RWPE2 (cell line): ENCODE data around the gene FGF3.

Experiments
- ATAC-seq: fragments of 200-7000 bp; cut with Tn5 transposase; 3 replicates; pipeline ENCODE4 v1.9.1; 2021; ENCODE audit warnings: low read depth
- DNase-seq: peaks from one replicate; pipeline ENCODE4 v3.0.0-alpha.2; 2020; ENCODE audit warnings: low spot score
- H3K27ac ChIP-seq: fragments of 450-650 bp; 2 replicates; pipeline ENCODE4 v1.5.1; 2017; ENCODE audit warnings: mild to moderate bottlenecking; ENCODE audit not compliant: poor library complexity, severe bottlenecking
- H3K27me3 ChIP-seq: fragments of 250-450 bp; sonication (Bioruptor Pico); 2 replicates; pipeline ENCODE4 v1.5.1; 2021; ENCODE audit warnings: mild to moderate bottlenecking, moderate library complexity; ENCODE audit not compliant: insufficient read depth, poor library complexity, severe bottlenecking
- H3K36me3 ChIP-seq: fragments of 250-450 bp; sonication (Bioruptor Pico); 2 replicates; pipeline ENCODE4 v1.5.1; 2020; ENCODE audit warnings: low read depth, mild to moderate bottlenecking, moderate library complexity
- H3K4me1 ChIP-seq: fragments of 250-450 bp; sonication (Bioruptor Pico); 2 replicates; pipeline ENCODE4 v1.5.1; 2021; ENCODE audit warnings: mild to moderate bottlenecking, moderate library complexity; ENCODE audit not compliant: insufficient read depth, poor library complexity, severe bottlenecking
- H3K4me3 ChIP-seq: fragments of 250-450 bp; sonication (Bioruptor Pico); 2 replicates; pipeline ENCODE4 v1.5.1; 2021; ENCODE audit warnings: mild to moderate bottlenecking, moderate library complexity; ENCODE audit not compliant: severe bottlenecking
- H3K9me3 ChIP-seq: fragments of 250-450 bp; sonication (Bioruptor Pico); 2 replicates; pipeline ENCODE4 v1.5.1; 2021; ENCODE audit warnings: mild to moderate bottlenecking, moderate library complexity; ENCODE audit not compliant: severe bottlenecking
- CTCF ChIP-seq: fragments of 450-650 bp; IDR thresholded peaks from one replicate; pipeline ENCODE4 v1.5.1; 2017; ENCODE audit warnings: mild to moderate bottlenecking, moderate library complexity; ENCODE audit not compliant: poor library complexity, severe bottlenecking

FGF3 gene

GRCh38 chr11:69859275-69859934 is 40.2 kb upstream of the FGF3 start:
- Histone ChIP-seq H3K4me1 (peaks cover 7% of the 10 kb centered on the region), H3K9me3 (no peaks in the 10 kb centered on the region), H3K27me3 (no peaks in the 10 kb centered on the region), H3K36me3 (no peaks in the 10 kb centered on the region), H3K27ac (no peak overlapping the region), H3K4me3 (no peak overlapping the region)
- TF ChIP-seq CTCF, result no peak
- DNase-seq (no peak), ATAC-seq (no peak)

GRCh38 chr11:69855421-69855820 is 36.2 kb upstream of the FGF3 start:
- Histone ChIP-seq H3K9me3 (peaks cover 4% of the 10 kb centered on the region), H3K27me3 (no peaks in the 10 kb centered on the region), H3K36me3 (no peaks in the 10 kb centered on the region), H3K4me3 (no peak overlapping the region), H3K4me1 (peaks cover 8% of the 10 kb centered on the region), H3K27ac (peak overlapping the region; percentile 62)
- no peak for TF ChIP-seq CTCF
- DNase-seq (no peak), ATAC-seq (no peak)

GRCh38 chr11:69854713-69855112 is 35.5 kb upstream of the FGF3 start:
- TF ChIP-seq CTCF, result no peak
- H3K27ac ChIP-seq, result peak overlapping the region; percentile 62

GRCh38 chr11:69852056-69852455 is 32.8 kb upstream of the FGF3 start:
- no peaks in the 10 kb centered on the region for H3K27me3 ChIP-seq
- ATAC-seq (no peak), DNase-seq (no peak)
- no peak for TF ChIP-seq CTCF
- H3K27ac ChIP-seq, result no peak overlapping the region
- peaks cover 4% of the 10 kb centered on the region for H3K9me3 ChIP-seq
- H3K36me3 ChIP-seq, result no peaks in the 10 kb centered on the region
- no peak overlapping the region for H3K4me3 ChIP-seq
- H3K4me1 ChIP-seq, result peaks cover 15% of the 10 kb centered on the region

More at GRCh38 chr11:69854713-69855112, 35.5 kb upstream of the FGF3 start:
- H3K4me3 ChIP-seq, result no peak overlapping the region
- DNase-seq (no peak), ATAC-seq (peak; percentile 99)
- peaks cover 8% of the 10 kb centered on the region for H3K4me1 ChIP-seq
- H3K9me3 ChIP-seq, result peaks cover 4% of the 10 kb centered on the region
- no peaks in the 10 kb centered on the region for H3K27me3 ChIP-seq
- H3K36me3 ChIP-seq, result no peaks in the 10 kb centered on the region

GRCh38 chr11:69848201-69848600 is 29.0 kb upstream of the FGF3 start:
- peaks cover 6% of the 10 kb centered on the region for H3K4me1 ChIP-seq
- no peaks in the 10 kb centered on the region for H3K27me3 ChIP-seq
- H3K9me3 ChIP-seq, result peaks cover 2% of the 10 kb centered on the region
- no peaks in the 10 kb centered on the region for H3K36me3 ChIP-seq
- no peak for TF ChIP-seq CTCF
- DNase-seq (no peak), ATAC-seq (no peak; the same call in 2 of the 3 replicates)
- H3K4me3 ChIP-seq, result no peak overlapping the region
- H3K27ac ChIP-seq, result peak overlapping the region; percentile 29
